Keratinocyte (primary cell): ENCODE measurements around the gene CASK. TPM values are rescaled to one million over a fixed set of nuclear protein-coding genes. Genes with fewer than 3 reads are reported as not detected.

Source experiments
- DNase-seq: peaks from one replicate; pipeline ENCODE4 v3.0.0-alpha.2; 2011; ENCODE audit warnings: low read depth, missing footprints, low spot score
- FAIRE-seq: peaks from 2 replicates; lab custom pipeline; 2011; peaks lifted over from hg19 to GRCh38; lab: Jason Lieb, UNC
- H2AFZ ChIP-seq: 2 replicates; pipeline ENCODE4 v1.6.0; 2012; ENCODE audit warnings: low read length, control low read depth, inconsistent platforms; ENCODE audit not compliant: control insufficient read depth
- H3K27ac ChIP-seq: 2 replicates; pipeline ENCODE4 v1.5.1; 2011; ENCODE audit warnings: low read length; ENCODE audit not compliant: control insufficient read depth, insufficient read depth
- H3K27me3 ChIP-seq: 3 replicates; pipeline ENCODE4 v1.6.0; 2011; ENCODE audit warnings: low read length; ENCODE audit not compliant: control insufficient read depth, insufficient read depth; ENCODE audit errors: extremely low read depth
- H3K36me3 ChIP-seq, 2 experiments: 2 replicates in 1 of 2; 3 replicates in 1 of 2; pipeline ENCODE4 v1.5.1; 2011; ENCODE audit warnings: low read length in 2 of 2, mild to moderate bottlenecking in 1 of 2; ENCODE audit not compliant: control insufficient read depth in 2 of 2, insufficient read depth in 2 of 2; ENCODE audit errors: extremely low read depth in 1 of 2
- H3K4me1 ChIP-seq: 3 replicates; pipeline ENCODE4 v1.5.1; 2011; ENCODE audit warnings: low read length; ENCODE audit not compliant: control insufficient read depth, insufficient read depth; ENCODE audit errors: extremely low read depth
- H3K4me2 ChIP-seq: 3 replicates; pipeline ENCODE4 v1.6.0; 2011; ENCODE audit warnings: low read depth, low read length; ENCODE audit not compliant: control insufficient read depth, insufficient read depth; ENCODE audit errors: extremely low read depth
- H3K4me3 ChIP-seq, 3 experiments: fragments of 200-600 bp in 1 of 3; sonication (generic) in 1 of 3; 2 replicates in 2 of 3; 3 replicates in 1 of 3; pipeline ENCODE4 v1.5.1; 2011 to 2016; ENCODE audit warnings: low read length in 3 of 3, mild to moderate bottlenecking in 3 of 3, control low read depth in 2 of 3, inconsistent platforms in 1 of 3, low read depth in 1 of 3, mixed read lengths in 1 of 3, mixed run types in 1 of 3, moderate library complexity in 1 of 3; ENCODE audit not compliant: control insufficient read depth in 2 of 3, insufficient read depth in 2 of 3; ENCODE audit errors: extremely low read depth in 1 of 3
- H3K79me2 ChIP-seq: 2 replicates; pipeline ENCODE4 v1.6.0; 2012; ENCODE audit warnings: low read length; ENCODE audit not compliant: control insufficient read depth, insufficient read depth
- H3K9ac ChIP-seq: 3 replicates; pipeline ENCODE4 v1.6.0; 2011; ENCODE audit warnings: low read length; ENCODE audit not compliant: control insufficient read depth, insufficient read depth; ENCODE audit errors: extremely low read depth
- H3K9me1 ChIP-seq: 3 replicates; pipeline ENCODE4 v1.6.0; 2011; ENCODE audit warnings: low read length; ENCODE audit not compliant: control insufficient read depth, insufficient read depth; ENCODE audit errors: extremely low read depth
- H3K9me3 ChIP-seq: 2 replicates; pipeline ENCODE4 v1.5.1; 2012; ENCODE audit warnings: low read depth, low read length; ENCODE audit not compliant: control insufficient read depth
- H4K20me1 ChIP-seq: 3 replicates; pipeline ENCODE4 v1.6.0; 2011; ENCODE audit warnings: low read length; ENCODE audit not compliant: control insufficient read depth, insufficient read depth; ENCODE audit errors: extremely low read depth
- EZH2 ChIP-seq: IDR thresholded peaks from one replicate; pipeline ENCODE4 v1.6.1; 2012; ENCODE audit warnings: inconsistent platforms, mild to moderate bottlenecking, low read length, moderate library complexity
- dilution Hi-C: fragments of 300-500 bp; cut with MboI; formaldehyde crosslinking; loops from one replicate; pipeline ENCODE4 v1.7.0; 2020; ENCODE audit warnings: low sequenced_read_pairs; ENCODE audit not compliant: extremely low pct_ligation_motif_present
- polyA plus RNA-seq, 5 experiments: library from polyadenylated mRNA; depleted of rRNA in 3 of 5; stranded (reverse) in 3 of 5; stranded (forward) in 1 of 5; unstranded in 1 of 5; fragments of >200 nt; gene quantifications; 1 replicate in 1 of 5; 2 replicates in 3 of 5; 3 replicates in 1 of 5; pipeline versions ENCODE4 v1.2.1 to v1.2.3, GENCODE V29; 2011 to 2012; ENCODE audit warnings: missing spikeins in 2 of 5, low read depth in 1 of 5, low replicate concordance in 1 of 5
- TF ChIP-seq, protein P1 (sequence below), 3 experiments: IDR thresholded peaks in 1 of 3; conservative IDR thresholded peaks in 1 of 3; optimal IDR thresholded peaks in 1 of 3; 2 replicates in 2 of 3; 3 replicates in 1 of 3; pipeline versions ENCODE3 to v1.5.1; 2011; ENCODE audit warnings: low read length in 3 of 3, mild to moderate bottlenecking in 3 of 3, moderate library complexity in 2 of 3, control low read depth in 1 of 3, inconsistent platforms in 1 of 3; ENCODE audit not compliant: insufficient read depth in 2 of 3; ENCODE audit errors: extremely low read depth in 1 of 3

CASK gene
- polyA plus RNA-seq, 1 donor (not counting 4 experiments of a cell fraction or from before 2014, with no cell fraction given) = 33.7 TPM

DNA sequence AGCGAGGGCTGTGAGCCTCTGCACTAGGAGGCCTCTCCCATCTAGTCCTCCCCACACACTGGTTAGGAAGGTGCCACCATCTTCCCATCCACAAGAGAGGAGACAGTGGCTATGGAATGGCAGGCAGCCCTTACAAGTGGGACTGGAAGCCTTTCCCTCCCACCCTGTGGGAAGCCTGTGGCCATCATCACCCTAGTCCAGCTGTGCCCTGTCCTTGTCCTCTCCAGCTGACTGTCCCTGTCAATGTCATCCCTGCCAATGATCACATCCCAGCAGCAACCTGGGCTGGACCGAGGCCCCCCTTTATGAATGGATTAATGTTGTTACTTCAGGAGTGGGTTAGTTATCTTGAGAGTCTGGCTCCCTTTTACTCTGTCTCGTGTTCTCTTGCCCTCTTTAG lies 423.4 kb downstream of the CASK start:
- no peaks in the 10 kb centered on the region for H3K27me3 ChIP-seq
- DNase-seq (no peak), FAIRE-seq (no peak)
- no peak overlapping the region for H2AFZ ChIP-seq
- no peaks in the 10 kb centered on the region for H3K4me1 ChIP-seq
- no peak overlapping the region for H3K4me2 ChIP-seq
- H3K79me2 ChIP-seq = no peaks in the 10 kb centered on the region
- H3K9me3 ChIP-seq = no peaks in the 10 kb centered on the region
- H3K4me3 ChIP-seq = no peak overlapping the region
- H3K27ac ChIP-seq = no peak overlapping the region
- no peaks in the 10 kb centered on the region for H3K9me1 ChIP-seq
- H3K36me3 ChIP-seq = no peaks in the 10 kb centered on the region
- no peaks in the 10 kb centered on the region for H4K20me1 ChIP-seq
- no peak for TF ChIP-seq EZH2
- TF ChIP-seq, protein P1, sequence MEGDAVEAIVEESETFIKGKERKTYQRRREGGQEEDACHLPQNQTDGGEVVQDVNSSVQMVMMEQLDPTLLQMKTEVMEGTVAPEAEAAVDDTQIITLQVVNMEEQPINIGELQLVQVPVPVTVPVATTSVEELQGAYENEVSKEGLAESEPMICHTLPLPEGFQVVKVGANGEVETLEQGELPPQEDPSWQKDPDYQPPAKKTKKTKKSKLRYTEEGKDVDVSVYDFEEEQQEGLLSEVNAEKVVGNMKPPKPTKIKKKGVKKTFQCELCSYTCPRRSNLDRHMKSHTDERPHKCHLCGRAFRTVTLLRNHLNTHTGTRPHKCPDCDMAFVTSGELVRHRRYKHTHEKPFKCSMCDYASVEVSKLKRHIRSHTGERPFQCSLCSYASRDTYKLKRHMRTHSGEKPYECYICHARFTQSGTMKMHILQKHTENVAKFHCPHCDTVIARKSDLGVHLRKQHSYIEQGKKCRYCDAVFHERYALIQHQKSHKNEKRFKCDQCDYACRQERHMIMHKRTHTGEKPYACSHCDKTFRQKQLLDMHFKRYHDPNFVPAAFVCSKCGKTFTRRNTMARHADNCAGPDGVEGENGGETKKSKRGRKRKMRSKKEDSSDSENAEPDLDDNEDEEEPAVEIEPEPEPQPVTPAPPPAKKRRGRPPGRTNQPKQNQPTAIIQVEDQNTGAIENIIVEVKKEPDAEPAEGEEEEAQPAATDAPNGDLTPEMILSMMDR (optimal IDR thresholded peaks at IDR 0.05 in 1 of 3, IDR thresholded peaks at IDR 0.05 in 1 of 3, conservative IDR thresholded peaks at IDR 0.05 in 1 of 3; ENCODE audit: extremely low read depth in 1 of 3, insufficient read depth in 2 of 3, low read length in 3 of 3) = no peak
- dilution Hi-C loops = no loop called here
- no peak overlapping the region for H3K9ac ChIP-seq

DNA sequence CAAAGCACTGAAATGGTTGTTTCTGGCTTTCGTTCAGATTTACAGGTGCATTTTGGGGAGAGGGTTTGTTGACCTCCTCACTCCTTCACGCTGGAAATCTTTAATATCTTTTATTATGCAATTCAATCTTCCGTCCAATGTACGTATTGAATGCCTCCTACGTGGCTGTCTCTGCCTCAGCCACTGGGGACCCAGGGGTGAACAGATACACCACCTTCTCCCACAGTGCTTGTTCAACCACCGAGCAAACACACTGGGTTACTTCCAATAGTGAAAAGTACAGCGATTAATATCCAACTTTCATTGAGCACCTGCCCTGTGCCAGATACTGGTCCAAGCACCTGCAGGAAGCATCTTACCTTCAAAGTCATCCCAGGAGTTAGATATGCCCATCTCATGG lies 424.2 kb downstream of the CASK start:
- H3K36me3 ChIP-seq = no peaks in the 10 kb centered on the region
- no peaks in the 10 kb centered on the region for H3K9me1 ChIP-seq
- dilution Hi-C loops = no loop called here
- TF ChIP-seq, protein P1 (optimal IDR thresholded peaks at IDR 0.05 in 1 of 3, IDR thresholded peaks at IDR 0.05 in 1 of 3, conservative IDR thresholded peaks at IDR 0.05 in 1 of 3; ENCODE audit: extremely low read depth in 1 of 3, insufficient read depth in 2 of 3, low read length in 3 of 3) = no peak
- DNase-seq = no peak
- H3K27ac ChIP-seq = no peak overlapping the region
- no peaks in the 10 kb centered on the region for H3K27me3 ChIP-seq
- H3K4me3 ChIP-seq = no peak overlapping the region
- FAIRE-seq = no peak
- H3K4me1 ChIP-seq = no peaks in the 10 kb centered on the region
- no peaks in the 10 kb centered on the region for H3K79me2 ChIP-seq
- H2AFZ ChIP-seq = no peak overlapping the region
- H4K20me1 ChIP-seq = no peaks in the 10 kb centered on the region
- H3K9ac ChIP-seq = no peak overlapping the region
- H3K4me2 ChIP-seq = no peak overlapping the region
- H3K9me3 ChIP-seq = no peaks in the 10 kb centered on the region
